H54 (cell line): ENCODE measurements around the gene TAT.
"Not testable (repeated sequence)": the region's sequence is repeated elsewhere in the genome, so short reads cannot be mapped to it uniquely, and the experiment has no call there.

Experiments
- DNase-seq: peaks from one replicate; pipeline ENCODE4 v3.0.0; 2011; ENCODE audit warnings: low spot score, mixed read lengths; ENCODE audit not compliant: insufficient read length
- FAIRE-seq: peaks from 3 replicates; lab custom pipeline; 2011; peaks lifted over from hg19 to GRCh38; lab: Jason Lieb, UNC
- POLR2A ChIP-seq: IDR thresholded peaks from 2 replicates; pipeline ENCODE4 v1.6.1; 2011; ENCODE audit warnings: low read depth, mild to moderate bottlenecking, low read length

Gene TAT

GRCh38 chr16:71565812-71566700, 10.8 kb downstream of the TAT start:
- no peak for DNase-seq
- TF ChIP-seq POLR2A, result no peak
- no peak for FAIRE-seq

GRCh38 chr16:71564335-71564967, 12.4 kb downstream of the TAT start:
- TF ChIP-seq POLR2A, result no peak
- DNase-seq (no peak), FAIRE-seq (peak; percentile 75)

GRCh38 chr16:71562552-71562951, 14.3 kb downstream of the TAT start:
- no peak for TF ChIP-seq POLR2A
- FAIRE-seq (no peak), DNase-seq (no peak)

DNA sequence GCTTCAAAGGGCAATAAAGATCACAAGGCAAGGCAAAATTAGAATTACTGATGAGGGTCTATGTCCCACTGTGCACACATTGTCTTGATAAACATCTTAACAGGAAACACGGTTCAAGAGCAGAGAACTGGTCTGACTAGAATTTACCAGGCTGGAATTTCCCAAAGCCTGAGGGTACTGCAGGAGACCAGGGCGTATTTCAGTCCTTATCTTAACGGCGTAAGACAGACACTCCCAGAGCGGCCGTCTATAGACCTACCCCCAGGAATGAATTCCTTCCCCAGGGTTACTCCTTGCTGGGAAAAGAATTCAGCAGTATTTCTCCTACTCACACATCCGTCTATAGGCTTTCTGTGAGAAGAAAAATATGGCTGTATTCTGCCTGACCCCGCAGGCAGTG, 15.0 kb downstream of the TAT start:
- DNase-seq, FAIRE-seq: not testable (repeated sequence)

DNA sequence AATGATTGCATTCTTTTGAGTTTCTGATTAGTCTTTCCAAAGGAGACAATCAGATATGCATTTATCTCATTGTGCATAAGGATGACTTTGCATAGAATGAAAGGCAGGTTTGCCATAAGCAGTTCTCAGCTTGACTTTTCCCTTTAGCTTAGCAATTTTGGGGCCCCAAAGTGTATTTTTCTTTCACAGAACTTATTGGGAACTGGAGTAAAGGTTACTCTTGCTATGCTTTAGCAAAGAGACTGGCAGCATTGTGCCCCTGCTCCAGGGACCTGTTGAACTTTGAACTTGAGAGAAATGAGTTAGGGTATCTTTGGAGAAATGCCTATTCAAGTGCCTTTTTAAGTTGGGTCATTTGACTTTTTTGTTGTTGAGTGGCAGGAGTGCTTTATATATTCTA, 17.0 kb downstream of the TAT start:
- FAIRE-seq (no peak), DNase-seq (no peak)
- no peak for TF ChIP-seq POLR2A

GRCh38 chr16:71557954-71558582, 18.8 kb downstream of the TAT start:
- DNase-seq (no peak), FAIRE-seq (no peak)
- TF ChIP-seq POLR2A, result no peak

DNA sequence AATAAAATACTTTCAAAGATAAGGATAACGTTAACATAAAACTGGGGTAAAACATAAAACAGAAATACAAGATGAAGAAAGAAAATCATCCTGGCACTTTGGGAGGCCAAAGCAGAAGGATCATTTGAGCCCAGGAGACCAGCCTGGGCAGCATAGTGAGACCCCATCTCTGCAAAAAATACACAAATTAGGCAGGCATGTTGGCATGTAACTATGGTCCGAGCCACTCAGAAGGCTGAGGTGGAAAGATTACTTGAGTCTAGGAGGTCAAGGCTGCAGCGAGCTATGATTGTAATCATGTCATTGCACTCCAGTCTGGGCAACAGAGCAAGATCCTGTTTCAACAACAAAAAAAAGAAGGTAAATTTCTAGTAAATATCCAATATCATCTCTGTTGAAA, 19.6 kb downstream of the TAT start:
- no peak for DNase-seq
- no peak for FAIRE-seq
- TF ChIP-seq POLR2A, result no peak

- FAIRE-seq (no peak), DNase-seq (no peak)
These were observed 21.5 kb downstream of the TAT start for GRCh38 chr16:71555230-71555891.

DNA sequence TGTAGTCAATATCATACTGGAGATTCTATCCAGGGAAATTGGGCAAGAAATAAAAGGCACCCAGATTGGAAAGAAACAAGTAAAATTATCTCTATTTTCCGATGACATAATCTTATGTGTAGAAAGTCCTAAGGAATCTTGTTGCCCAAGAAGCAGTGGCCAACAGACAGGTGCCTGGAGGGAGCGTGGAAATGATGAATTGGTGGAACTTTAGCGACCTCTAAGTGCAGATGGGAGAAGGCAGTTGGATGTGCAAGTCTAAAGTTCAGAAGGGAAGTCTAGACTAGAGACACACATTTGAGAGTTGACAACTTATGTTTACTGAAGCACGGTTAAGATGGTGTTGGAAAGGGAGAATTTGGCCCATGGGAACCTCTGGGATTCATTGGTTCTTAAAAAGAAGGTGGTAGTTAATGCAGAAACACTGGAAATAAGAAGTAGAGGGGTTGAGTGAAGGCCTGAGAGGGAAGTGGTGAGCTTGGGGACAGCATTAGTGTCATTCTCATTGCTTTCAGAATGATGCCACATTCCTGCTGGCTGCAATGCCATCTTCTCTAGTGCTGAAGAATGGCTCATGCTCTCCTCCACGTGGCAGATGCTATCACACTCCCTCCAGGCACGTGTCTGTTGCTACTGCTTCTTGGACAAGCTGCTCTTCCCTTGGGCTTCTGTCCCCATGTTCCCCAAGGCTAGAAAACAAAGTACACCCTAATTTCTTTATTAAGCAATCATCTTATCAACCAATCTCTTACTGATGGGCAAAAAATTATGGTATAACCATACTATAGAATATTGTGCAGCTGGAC, 24.0 kb downstream of the TAT start:
- TF ChIP-seq POLR2A, result no peak
- DNase-seq (no peak), FAIRE-seq (no peak)

More at GRCh38 chr16:71555230-71555891, 21.5 kb downstream of the TAT start:
- TF ChIP-seq POLR2A, result no peak

- no peak for FAIRE-seq
- no peak for TF ChIP-seq POLR2A
- DNase-seq, result no peak
These were observed 29.7 kb downstream of the TAT start for GRCh38 chr16:71547168-71547567.

GRCh38 chr16:71542377-71542776, 34.5 kb downstream of the TAT start:
- FAIRE-seq (peak; percentile 67), DNase-seq (no peak)
- TF ChIP-seq POLR2A, result no peak

GRCh38 chr16:71537643-71538042, 39.2 kb downstream of the TAT start:
- peak; percentile 75 for FAIRE-seq
- peak; percentile 12 for DNase-seq

More at GRCh38 chr16:71537643-71538042, 39.2 kb downstream of the TAT start:
- no peak for TF ChIP-seq POLR2A
